Mesenteric fat pad (tissue), 1 donor: Measurements from ENCODE around the gene SLC39A3. TPM values are rescaled to one million over a fixed set of nuclear protein-coding genes. Genes with fewer than 3 reads are reported as not detected.

Experiments used
- DNase-seq: peaks from one replicate; pipeline ENCODE4 v3.0.0-alpha.2; 2020; ENCODE audit warnings: low spot score
- total RNA-seq: library from RNA; stranded (reverse); fragmentation: NEBNext Ultra II Directional; extraction: Animal tissue kit (Norgen Biotek cat#: 25700); gene quantifications from one replicate; pipeline ENCODE4 v1.2.1, GENCODE V29; 2021
- donor health status: DM: yes; HTN: yes; CAD: no.

The SLC39A3 gene
- total RNA-seq, 1 donor from 2014 or later, result 21.5 TPM

GRCh38 chr19:2706251-2706650, 33.6 kb downstream of the SLC39A3 start:
- DNase-seq, result no peak

GRCh38 chr19:2703691-2704216, 36.1 kb downstream of the SLC39A3 start:
- DNase-seq, result no peak

DNA sequence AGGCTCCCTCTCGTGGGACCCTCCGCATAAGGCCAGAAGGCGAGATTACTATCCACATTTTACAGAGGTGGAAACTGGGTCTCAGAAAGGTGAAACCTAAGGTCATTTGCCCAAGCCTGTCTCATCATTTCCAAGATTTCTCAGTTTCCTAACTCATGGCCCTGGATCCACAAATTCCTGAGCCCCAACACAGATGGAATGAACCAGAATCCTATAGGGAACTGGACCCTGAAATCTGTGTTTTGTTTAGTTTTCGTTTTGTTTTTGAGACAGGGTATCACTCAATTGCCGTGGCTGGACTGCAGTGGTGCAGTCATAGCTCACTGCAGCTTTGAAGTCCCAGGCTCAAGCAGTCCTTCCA, 36.8 kb downstream of the SLC39A3 start:
- DNase-seq, result no peak

GRCh38 chr19:2702170-2703076, 37.4 kb downstream of the SLC39A3 start, which contains the start of gene GNG7:
Gene GNG7, minus strand, starts transcription at chr19:2702694. Its CDS starts 182,006 bp downstream, at chr19:2520688.
- DNase-seq, result peak; percentile 96

- no peak for DNase-seq
These were observed 38.3 kb downstream of the SLC39A3 start for GRCh38 chr19:2701361-2702169.

DNA sequence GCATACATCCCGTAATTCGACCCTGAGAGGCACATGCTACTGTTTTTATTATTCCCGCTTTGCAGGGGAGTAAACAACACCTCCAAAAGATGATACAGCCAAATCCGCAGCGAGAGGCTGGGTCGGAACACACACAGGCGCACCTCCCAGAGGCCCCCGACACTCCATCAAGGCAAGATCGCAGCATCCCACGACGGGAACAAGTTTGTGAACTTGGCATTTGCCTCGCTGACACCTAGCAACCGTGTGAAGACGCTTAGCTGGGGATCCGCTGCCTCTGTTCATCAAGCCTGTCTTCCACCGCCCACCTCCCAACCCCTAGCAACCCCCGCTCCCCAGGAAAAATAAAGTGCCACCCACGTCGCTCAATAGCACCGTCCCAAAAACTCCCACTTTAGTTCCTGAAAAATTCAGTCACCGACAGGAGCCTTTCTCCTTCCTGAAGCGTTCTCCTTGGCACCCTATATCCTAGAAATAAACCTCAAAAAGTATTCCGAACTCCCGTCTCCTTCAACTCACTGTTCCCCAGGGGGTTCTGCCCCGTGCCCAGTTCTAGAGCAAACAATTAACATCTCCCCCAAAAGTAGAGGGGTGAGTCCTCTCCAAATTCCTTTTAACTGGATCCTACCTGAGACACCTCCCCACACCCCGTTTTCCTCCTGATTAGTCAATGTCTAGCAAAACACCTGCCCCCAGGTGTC, 39.0 kb downstream of the SLC39A3 start:
- no peak for DNase-seq

DNA sequence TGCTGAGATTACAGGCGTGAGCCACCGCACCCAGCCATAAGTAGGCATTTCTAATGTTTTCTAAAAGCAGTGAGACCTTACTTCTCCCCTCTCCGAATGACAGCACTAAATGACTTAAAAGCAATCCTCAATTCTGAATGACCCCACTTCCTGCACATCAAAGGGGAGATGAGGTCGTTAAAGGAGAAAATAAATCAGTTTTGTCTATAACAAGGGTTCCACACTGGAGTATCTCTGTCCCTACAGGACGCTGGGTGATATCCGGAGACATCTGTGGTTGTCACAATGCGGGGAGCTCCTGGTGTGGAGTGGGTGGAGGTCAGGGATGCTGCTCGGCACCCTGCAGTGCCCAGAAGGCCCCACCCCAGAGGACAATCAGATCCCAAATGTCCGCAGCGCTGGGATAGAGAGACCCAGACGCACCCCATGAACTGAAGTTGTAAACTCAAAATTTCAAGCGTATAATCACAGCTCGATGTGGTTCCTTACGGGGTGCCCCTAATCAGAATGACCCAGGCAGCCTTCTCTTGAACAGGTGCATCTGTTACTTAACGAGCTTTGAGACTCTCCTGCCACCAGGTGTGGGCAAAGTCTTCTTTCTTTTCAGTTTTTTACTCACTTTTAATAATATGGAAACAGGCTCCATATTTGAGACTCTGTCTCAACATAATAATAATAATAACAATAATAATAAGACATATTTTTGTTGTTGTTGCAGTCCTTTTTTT, 40.2 kb downstream of the SLC39A3 start:
- DNase-seq, result no peak

GRCh38 chr19:2694196-2694595, 45.6 kb downstream of the SLC39A3 start:
- DNase-seq, result no peak

GRCh38 chr19:2693492-2694160, 46.2 kb downstream of the SLC39A3 start:
- no peak for DNase-seq

DNA sequence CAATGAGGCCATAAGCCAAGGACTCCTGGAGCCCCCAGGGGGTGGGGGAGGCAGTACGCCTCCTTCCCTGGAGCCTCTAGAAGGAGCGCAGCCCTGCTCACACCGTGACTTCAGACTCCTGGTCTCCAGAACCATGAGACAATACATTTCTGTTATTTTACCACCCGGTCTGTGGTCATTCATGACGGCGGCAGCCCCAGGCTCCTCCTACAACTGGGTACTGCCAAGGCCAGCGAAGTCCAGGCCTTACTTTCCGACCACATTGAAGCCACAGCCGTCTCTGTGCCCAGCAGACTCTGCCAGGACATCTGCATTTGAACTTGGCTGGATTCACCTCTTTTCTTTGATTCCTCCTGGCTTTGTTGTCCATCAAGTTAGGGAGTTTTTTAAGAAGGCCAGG, 47.9 kb downstream of the SLC39A3 start:
- DNase-seq, result no peak

GRCh38 chr19:2690856-2691255, 49.0 kb downstream of the SLC39A3 start:
- DNase-seq, result no peak

DNA sequence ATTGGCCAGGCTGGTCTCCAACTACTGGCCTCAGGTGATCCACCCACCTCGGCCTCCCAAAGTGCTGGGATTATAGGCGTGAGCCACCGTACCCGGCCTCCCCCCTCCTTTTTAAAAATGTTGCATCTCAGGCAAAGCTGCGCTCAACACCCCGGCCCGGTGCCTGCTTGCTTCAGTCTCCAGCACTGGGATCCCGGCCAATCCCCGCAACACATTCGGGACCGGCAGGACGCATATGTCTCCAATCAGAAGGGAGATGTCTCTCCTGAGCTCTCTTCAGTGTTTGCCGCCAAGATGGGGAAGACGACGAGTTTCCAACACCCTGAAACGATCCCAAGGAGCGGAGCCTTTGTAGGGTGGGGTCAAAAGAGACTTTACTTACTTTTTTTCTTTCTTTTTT, 53.5 kb downstream of the SLC39A3 start:
- DNase-seq, result no peak

GRCh38 chr19:2685204-2685704, 54.6 kb downstream of the SLC39A3 start:
- no peak for DNase-seq

GRCh38 chr19:2683430-2684003, 56.3 kb downstream of the SLC39A3 start:
- DNase-seq, result no peak

Other genes with a start within 250 kb of the SLC39A3 start
- 1.7 TPM for gene GNG7, start 37.3 kb downstream of the SLC39A3 start, total RNA-seq
- 1.1 TPM for gene DIRAS1, start 18.6 kb downstream of the SLC39A3 start, total RNA-seq
- 37.8 TPM for gene SGTA, start 43.3 kb upstream of the SLC39A3 start, total RNA-seq
- gene THOP1, start 45.5 kb upstream of the SLC39A3 start, total RNA-seq, result 35.0 TPM
- gene ZNF554, start 79.9 kb upstream of the SLC39A3 start, total RNA-seq, result 2.6 TPM
- gene ZNF555, start 101.5 kb upstream of the SLC39A3 start, total RNA-seq, result 4.1 TPM
- gene ZNF556, start 127.3 kb upstream of the SLC39A3 start, total RNA-seq, result not detected
- 1.6 TPM for gene ZNF57, start 160.9 kb upstream of the SLC39A3 start, total RNA-seq
- 3.1 TPM for gene ZNF77, start 205.0 kb upstream of the SLC39A3 start, total RNA-seq
- gene TLE6, start 237.5 kb upstream of the SLC39A3 start, total RNA-seq, result 0.93 TPM